ENCODE data around the gene TNFRSF4.

- TF ChIP-seq CTCF (IDR thresholded peaks at IDR 0.05) (no peak), POLR2A (IDR thresholded peaks at IDR 0.05) (no peak)
Measured at GRCh38 chr1:1167398-1167821, 46.5 kb downstream of the TNFRSF4 start.

Measured in lower leg skin (tissue), 3 donors.